ENCODE data around the gene POLE. TPM values are rescaled to one million over a fixed set of nuclear protein-coding genes. Genes with fewer than 3 reads are reported as not detected.
A peak's percentile ranks its signal among the peaks of the same experiment; 100 is the strongest.

The POLE gene
- total RNA-seq, 1 experiment from 2014 or later: 144 TPM

GRCh38 chr12:132575661-132576060, 111.5 kb downstream of the POLE start (continued):
- no peak for TF ChIP-seq FOXK1 (CRISPR knock-in tag; IDR thresholded peaks at IDR 0.05)

GRCh38 chr12:132574271-132574996, 112.7 kb downstream of the POLE start:
- TF ChIP-seq PREB (CRISPR knock-in tag; IDR thresholded peaks at IDR 0.05; ENCODE audit: borderline replicate concordance): no peak
- H3K36me3 Mint-ChIP-seq: peaks cover 17% of the 10 kb centered on the region
- CTCF ChIA-PET: interaction anchor here (1.2 kb wide), 1 partner anchor 13 kb away, joined by 3 read pairs; no protein-coding TSS in a partner anchor
- H3K4me3 Mint-ChIP-seq: no peak overlapping the region
- H3K4me1 Mint-ChIP-seq: no peaks in the 10 kb centered on the region
- POLR2A ChIA-PET: no interaction called here
- no peak for DNase-seq (ENCODE audit: low spot score)
- no peaks in the 10 kb centered on the region for H3K9me3 Mint-ChIP-seq
- no peak for ATAC-seq
- H3K27me3 Mint-ChIP-seq (ENCODE audit: low read depth): 0 out of 2 replicates have a peak, but pooled peaks cover 4% of the 10 kb centered on the region
- no peak overlapping the region for H3K27ac Mint-ChIP-seq

Small RNAs within 50 kb of the gene (microRNA-seq; reads per million reads assigned to microRNA genes)
- gene MIR6763 (ENCODE audit: borderline number of aligned reads): 9.4 reads per million, percentile 25 among the genes with 10 or more reads in this experiment

Other genes with a start within 250 kb of the POLE start
- 120 to 129 TPM (median 126 TPM) in 3 replicates for gene FBRSL1, start 197.2 kb downstream of the POLE start, total RNA-seq (2021)
- 0.24 TPM in 1 of 3 replicates, not detected in the others for gene LRCOL1, start 76.8 kb downstream of the POLE start, total RNA-seq (2021)
- 1.6 to 2.6 TPM (median 2.1 TPM) in 3 replicates for gene P2RX2, start 68.6 kb downstream of the POLE start, total RNA-seq (2021)
- 12.0 to 13.2 TPM (median 12.6 TPM) in 3 replicates for gene PXMP2, start 245 bp upstream of the POLE start, total RNA-seq (2021)
- 76.8 to 89.7 TPM (median 81.0 TPM) in 3 replicates for gene PGAM5, start 23.5 kb upstream of the POLE start, total RNA-seq (2021)
- 50.3 to 63.8 TPM (median 50.6 TPM) in 3 replicates for gene ANKLE2, start 74.5 kb upstream of the POLE start, total RNA-seq (2021)
- 36.8 to 47.8 TPM (median 39.6 TPM) in 3 replicates for gene GOLGA3, start 141.5 kb upstream of the POLE start, total RNA-seq (2021)
- 50.2 to 58.7 TPM (median 53.9 TPM) in 3 replicates for gene CHFR, start 200.3 kb upstream of the POLE start, total RNA-seq (2021)

Measured in WTC11 (cell line).